GM18909 (cell line): ENCODE results near the gene HEATR9.

ENCODE experiments used
- ATAC-seq: cut with Tn5 transposase; IDR thresholded peaks from one replicate; pipeline ENCODE4 v1.9.1; 2021; ENCODE audit warnings: mild to moderate bottlenecking; ENCODE audit not compliant: unreplicated experiment, poor library complexity

Gene HEATR9

DNA sequence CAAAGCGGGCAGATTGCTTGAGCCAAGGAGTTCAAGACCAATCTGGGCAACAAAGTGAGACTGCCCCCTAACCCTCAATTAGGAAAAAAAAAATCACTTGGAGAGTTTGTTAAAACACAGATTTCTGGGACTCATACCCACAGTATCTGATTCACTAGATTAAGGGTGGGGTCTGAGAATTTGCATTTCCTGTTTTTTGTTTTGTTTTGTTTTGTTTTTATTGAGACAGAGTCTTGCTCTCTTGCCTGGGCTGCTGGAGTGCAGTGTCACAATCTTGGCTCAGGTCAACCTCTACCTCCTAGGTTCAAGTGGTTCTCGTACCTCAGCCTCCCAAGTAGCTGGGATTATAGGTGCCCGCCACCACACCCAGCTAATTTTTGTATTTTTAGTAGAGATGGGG is 1.1 kb downstream of the HEATR9 start:
- ATAC-seq, result no peak

- ATAC-seq, result no peak
Measured at GRCh38 chr17:35866341-35866950, 2.2 kb downstream of the HEATR9 start.

DNA sequence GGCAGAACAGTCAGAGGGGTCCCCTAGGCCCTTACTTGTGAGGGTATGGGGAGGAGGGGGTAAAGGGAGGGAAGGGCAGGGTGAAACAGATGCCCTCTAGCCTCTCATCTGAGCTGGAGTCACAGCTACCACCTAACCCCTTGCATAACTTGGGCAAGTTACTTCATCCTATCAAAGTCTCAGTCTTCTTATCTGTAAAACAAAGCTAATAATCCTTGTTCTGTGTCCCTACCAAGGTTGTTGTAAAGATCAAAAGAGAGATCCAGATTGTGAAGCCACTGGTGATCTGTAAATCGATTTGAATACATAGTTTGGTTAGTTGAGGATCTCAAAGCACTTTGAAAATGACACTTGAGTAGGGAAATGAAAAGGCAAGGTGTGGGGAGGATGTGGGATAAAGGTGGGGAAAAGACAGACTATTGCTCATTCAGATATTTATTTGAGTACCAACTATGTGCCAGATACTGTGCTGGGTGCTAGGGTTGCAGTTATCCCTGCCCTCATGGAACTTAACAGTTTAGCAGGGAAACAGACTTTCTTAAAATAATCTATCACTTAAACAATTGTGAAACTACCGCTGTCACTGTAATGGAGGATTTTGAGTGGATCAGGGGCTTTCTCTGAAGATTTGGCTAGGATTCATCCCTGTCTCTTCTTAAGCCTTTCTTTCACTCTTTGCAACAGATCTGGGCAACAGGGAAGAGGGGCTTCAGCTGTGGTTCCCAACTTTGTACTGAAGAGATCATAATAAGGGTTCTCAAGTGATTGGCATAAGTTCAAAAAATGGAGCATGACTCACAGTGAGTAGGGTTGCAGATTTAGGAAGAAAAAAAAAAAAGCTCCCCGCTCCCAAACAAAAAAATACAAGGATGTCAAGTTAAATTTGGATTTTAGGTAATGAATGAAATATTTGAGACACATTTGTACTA is 3.0 kb downstream of the HEATR9 start:
- ATAC-seq, result no peak

DNA sequence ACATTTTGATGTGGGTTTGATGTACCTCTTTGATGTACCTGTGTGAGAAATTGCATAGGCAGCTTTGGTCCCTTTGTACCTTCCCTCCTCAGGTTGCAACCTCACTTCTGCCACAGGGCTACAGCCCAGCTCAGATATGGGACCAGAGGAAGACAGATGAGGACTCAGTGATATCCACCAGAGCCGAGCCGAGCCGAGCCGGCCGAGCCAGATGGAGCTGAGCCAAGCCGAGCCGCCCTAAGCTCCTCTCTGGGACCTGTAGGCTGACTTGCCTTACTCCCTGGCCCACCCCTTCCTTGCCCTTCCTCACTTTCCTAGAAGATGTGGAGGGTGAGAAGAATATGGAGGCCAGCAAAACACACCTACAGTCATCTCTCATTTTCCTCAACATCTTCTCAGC is 3.8 kb downstream of the HEATR9 start:
- ATAC-seq, result no peak

DNA sequence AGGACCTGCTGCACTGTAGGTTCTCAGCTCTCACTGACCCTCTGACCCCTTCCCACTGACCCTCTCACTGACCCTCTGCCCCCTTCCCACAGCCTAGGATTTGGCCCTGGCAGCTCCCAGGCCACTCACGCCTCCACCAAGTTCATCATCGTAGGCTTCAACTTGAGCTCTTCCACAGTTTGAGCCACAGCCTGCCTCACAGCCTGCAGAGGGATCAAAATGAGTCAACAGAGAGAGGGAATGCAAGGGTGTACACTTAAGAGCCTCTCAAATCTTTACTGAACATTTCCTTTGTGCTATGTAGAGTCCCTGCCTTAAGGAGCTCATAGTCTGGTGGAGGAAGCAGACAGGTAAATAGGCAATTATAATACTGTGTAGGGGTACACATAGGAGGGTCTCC is 12.1 kb downstream of the HEATR9 start:
- ATAC-seq, result no peak

GRCh38 chr17:35855965-35856364 is 12.7 kb downstream of the HEATR9 start:
- ATAC-seq, result no peak

DNA sequence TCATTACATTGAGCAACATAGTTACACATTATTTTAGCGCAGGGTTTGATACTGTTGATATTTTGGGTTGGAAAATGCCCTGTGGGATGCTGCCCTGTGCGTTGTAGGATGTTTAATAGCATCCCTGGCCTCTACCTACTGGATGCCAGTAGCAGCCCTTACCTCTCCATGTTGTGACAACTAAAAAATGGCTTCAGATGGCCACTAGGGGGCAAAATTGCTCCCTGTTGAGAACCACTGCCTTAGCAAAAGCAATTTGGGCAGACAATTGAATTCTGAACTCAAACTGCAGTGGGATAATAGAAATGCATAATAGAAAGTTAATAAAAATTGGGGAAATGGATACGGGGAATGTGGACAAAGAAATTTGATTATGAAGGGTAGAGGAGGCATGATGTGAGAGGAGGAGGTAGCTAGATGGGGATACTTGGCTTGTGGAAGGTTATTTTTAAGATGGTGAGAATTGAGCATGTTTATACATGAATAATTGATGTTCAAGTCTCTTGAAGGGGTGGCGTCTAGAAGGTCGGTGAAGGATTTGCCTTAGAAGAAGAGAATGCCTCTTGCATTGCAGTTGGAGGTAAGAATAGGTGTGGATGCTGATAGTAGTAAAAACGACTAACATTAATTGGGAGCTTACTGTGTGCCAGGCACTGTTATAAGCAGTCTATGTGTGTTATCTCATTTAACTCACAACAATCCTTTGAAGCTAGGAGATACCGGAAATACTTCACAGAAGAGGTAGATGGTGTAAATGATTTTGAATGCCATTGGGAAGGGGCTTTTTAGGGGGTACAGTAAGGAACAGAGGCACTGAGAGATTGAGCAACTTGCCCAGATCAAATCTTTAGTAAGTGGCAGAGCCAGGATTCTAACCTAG is 19.0 kb downstream of the HEATR9 start:
- ATAC-seq, result no peak

DNA sequence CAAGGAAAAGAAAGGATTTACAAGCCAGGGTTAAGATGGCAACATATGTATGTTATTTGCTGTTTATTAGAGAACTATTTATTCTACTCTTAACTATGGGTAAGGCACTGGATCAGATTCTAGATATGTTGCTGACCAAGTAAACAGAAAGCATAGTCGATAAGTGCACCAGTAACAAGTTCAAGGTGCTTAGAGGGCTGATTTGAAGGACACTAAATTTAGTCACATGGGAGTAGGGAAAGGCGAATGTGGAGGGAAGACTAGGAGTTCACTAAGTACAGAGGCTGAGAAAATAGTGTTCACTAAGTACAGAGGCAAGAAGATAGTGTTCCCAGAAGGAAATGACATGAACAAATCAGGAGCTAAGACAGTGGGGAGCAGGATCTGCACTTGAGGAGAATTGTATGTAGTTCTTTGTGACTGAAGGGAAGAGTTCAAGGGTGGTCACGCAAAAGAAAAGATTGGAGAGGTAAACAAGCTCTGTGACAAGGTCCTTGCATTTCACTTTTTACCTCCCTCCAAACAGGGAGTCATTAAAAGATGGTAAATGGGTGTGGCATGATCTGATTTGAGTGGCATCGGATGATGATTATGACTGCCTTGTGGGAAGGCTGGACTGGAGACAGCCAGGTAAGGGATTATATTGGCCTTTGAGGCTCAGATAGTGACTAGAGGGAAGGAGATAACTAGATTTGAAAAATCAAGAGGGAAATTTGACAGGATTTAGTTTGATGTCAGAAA is 20.9 kb downstream of the HEATR9 start:
- ATAC-seq, result no peak

GRCh38 chr17:35847006-35847405 is 21.7 kb downstream of the HEATR9 start:
- ATAC-seq, result no peak

DNA sequence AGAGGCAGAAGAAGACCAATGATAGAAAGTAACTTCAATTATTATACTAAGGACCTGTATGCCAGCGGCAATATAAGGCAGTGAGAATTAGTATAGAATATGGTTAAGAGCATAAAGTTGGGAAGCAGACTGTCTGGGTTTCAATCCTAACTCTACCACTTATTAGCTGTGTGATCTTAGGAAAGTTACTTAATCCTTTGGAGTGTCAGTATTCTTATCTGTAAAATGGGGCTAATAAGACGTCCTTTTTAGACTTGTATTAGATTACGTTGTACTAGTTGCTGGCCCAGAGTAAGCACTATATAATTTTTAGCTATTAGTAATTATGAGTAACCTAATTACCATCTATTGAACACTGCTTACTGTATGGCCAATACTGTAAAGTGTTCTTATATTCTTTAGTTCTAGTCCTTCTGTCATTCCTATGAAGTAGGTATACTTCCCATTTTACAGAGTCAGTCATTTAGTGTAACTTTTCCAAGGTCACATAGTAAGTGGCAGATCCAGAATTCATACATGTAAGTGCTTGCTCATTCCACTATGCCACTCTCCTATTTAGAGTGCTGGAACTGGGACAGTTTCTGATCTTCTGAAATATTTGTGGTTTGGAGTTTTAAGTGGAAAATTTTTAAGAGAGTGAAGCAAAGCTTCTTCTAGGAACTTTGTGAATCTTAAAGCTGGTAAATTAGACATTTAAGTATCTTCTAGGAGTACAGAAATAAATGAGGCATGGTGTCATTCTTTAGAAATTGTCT is 22.5 kb downstream of the HEATR9 start:
- no peak for ATAC-seq

DNA sequence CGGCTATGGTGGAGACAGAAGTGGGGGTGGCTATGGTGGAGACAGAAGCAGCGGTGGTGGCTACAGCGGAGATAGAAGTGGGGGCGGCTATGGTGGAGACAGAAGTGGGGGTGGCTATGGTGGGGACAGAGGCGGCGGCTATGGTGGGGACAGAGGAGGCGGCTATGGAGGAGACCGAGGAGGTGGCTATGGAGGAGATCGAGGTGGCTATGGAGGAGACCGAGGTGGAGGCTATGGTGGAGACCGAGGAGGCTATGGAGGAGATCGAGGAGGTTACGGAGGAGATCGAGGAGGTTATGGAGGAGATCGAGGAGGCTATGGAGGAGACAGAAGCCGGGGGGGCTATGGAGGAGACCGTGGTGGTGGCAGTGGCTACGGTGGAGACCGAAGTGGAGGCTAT is 24.1 kb downstream of the HEATR9 start:
- no peak for ATAC-seq

GRCh38 chr17:35843698-35844097 is 25.0 kb downstream of the HEATR9 start:
- ATAC-seq, result no peak

GRCh38 chr17:35842239-35842638 is 26.5 kb downstream of the HEATR9 start:
- no peak for ATAC-seq

- ATAC-seq, result no peak
Measured at GRCh38 chr17:35841505-35841904, 27.2 kb downstream of the HEATR9 start.

DNA sequence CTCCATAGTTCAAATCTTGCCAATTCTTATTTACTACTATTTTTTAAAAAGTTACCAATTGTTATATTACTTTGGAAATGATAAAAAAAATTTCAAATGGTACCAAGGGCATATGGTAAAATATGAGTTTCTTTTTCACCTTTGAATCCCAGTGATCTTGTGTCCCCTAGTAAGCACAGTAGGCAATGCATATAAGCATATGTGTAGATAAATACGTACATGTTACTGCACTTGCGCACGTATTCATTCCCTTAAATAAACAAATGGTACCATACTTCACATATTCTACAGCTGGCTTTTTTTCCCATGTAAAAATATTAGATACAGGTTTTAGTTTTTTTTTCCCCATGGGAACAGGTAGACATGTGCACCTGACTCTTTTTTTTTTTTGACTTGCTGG is 27.6 kb downstream of the HEATR9 start:
- ATAC-seq, result no peak

- ATAC-seq, result no peak
Measured at GRCh38 chr17:35825206-35825605, 43.5 kb downstream of the HEATR9 start.

DNA sequence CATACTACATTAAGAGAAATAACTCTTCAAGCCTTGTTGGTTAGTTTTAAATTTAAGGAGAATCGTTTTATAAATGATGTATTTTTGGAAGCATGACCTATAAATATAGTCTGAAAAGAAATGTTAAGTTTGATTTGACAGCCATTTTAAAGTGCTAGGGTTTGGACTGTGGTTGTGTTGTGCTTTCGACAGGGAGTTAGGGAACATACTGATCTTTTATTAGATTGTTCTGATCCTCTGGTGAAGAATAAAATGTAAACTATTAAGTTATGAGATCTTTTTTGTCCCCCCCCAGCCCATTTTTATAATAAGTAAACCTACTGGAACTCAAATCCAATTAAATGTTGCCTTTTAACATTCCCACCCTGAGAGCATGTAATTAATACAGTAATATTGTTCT is 47.4 kb downstream of the HEATR9 start:
- ATAC-seq, result no peak

DNA sequence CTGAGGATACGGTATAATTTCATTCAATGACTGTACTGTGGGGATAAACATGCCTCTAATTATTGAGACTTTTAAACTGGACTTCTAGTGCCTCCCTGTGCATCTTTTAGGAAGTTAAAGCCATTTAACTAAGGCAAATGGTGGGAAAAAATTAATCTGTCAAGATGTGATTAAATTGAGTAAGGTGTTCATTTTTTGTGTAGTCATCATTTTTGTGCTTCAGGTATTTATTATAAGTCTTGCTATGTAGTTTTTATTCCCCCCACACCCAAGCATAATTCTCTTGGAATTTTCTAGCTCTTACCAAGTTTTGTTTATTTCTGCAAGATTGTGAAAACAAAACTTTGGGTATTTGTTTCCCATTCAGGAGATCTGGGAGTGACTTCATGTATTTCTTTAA is 49.2 kb downstream of the HEATR9 start:
- no peak for ATAC-seq

GRCh38 chr17:35817196-35817595 is 51.5 kb downstream of the HEATR9 start:
- no peak for ATAC-seq

GRCh38 chr17:35816723-35817122 is 52.0 kb downstream of the HEATR9 start:
- ATAC-seq, result no peak
